GM23338 (cell line): ENCODE measurements around the gene HS6ST3. TPM values are rescaled to one million over a fixed set of nuclear protein-coding genes. Genes with fewer than 3 reads are reported as not detected.

Source experiments
- ATAC-seq: fragments of 200-7000 bp; cut with Tn5 transposase; 3 replicates; pipeline ENCODE4 v1.9.1; 2020
- DNase-seq: peaks from one replicate; pipeline ENCODE4 v3.0.0-alpha.2; 2015; ENCODE audit warnings: low spot score
- H2AFZ ChIP-seq: fragments of 200-600 bp; sonication (generic); 2 replicates; pipeline ENCODE4 v1.8.0; 2016; ENCODE audit warnings: antibody characterized with exemption, mild to moderate bottlenecking, moderate library complexity
- H3F3A ChIP-seq: fragments of 200-600 bp; sonication (generic); replicated peaks from 2 replicates; pipeline ENCODE4 v1.8.0; 2017; ENCODE audit warnings: antibody characterized with exemption, mixed run types, low read depth
- H3K27ac ChIP-seq: fragments of 200-600 bp; sonication (generic); 2 replicates; pipeline ENCODE4 v1.6.1; 2016; ENCODE audit warnings: low read depth
- H3K27me3 ChIP-seq: fragments of 200-600 bp; sonication (generic); 2 replicates; pipeline ENCODE4 v1.8.0; 2016; ENCODE audit warnings: mild to moderate bottlenecking, mixed run types, moderate library complexity; ENCODE audit not compliant: insufficient read depth
- H3K36me3 ChIP-seq: fragments of 200-600 bp; sonication (generic); 2 replicates; pipeline ENCODE4 v1.8.0; 2016; ENCODE audit warnings: mild to moderate bottlenecking; ENCODE audit not compliant: insufficient read depth
- H3K4me1 ChIP-seq: fragments of 200-600 bp; sonication (generic); 2 replicates; pipeline ENCODE4 v1.8.0; 2016; ENCODE audit warnings: mild to moderate bottlenecking, moderate library complexity; ENCODE audit not compliant: insufficient read depth
- H3K4me2 ChIP-seq: fragments of 200-600 bp; sonication (generic); 2 replicates; pipeline ENCODE4 v1.7.1; 2017; ENCODE audit warnings: mixed run types
- H3K4me3 ChIP-seq: fragments of 200-600 bp; sonication (generic); 2 replicates; pipeline ENCODE4 v1.6.1; 2016; ENCODE audit warnings: mixed run types
- H3K79me2 ChIP-seq: fragments of 200-600 bp; sonication (generic); replicated peaks from 2 replicates; pipeline ENCODE4 v1.8.0; 2017; ENCODE audit warnings: mild to moderate bottlenecking; ENCODE audit not compliant: insufficient read depth
- H3K9me2 ChIP-seq: fragments of 200-600 bp; sonication (generic); 2 replicates; pipeline ENCODE4 v1.8.0; 2017; ENCODE audit not compliant: insufficient read depth
- H4K20me1 ChIP-seq: fragments of 200-600 bp; sonication (generic); replicated peaks from 2 replicates; pipeline ENCODE4 v1.8.0; 2017; ENCODE audit warnings: mild to moderate bottlenecking; ENCODE audit not compliant: insufficient read depth
- H3K27ac Mint-ChIP-seq: 2 replicates; pipeline ENCODE4 v1.8.0; 2020; ENCODE audit warnings: inconsistent platforms, mild to moderate bottlenecking, moderate library complexity, mixed read lengths
- H3K27me3 Mint-ChIP-seq: 3 replicates; pipeline ENCODE4 v1.8.0; 2022; ENCODE audit warnings: low read depth, mild to moderate bottlenecking, moderate library complexity, mixed read lengths, inconsistent platforms; ENCODE audit not compliant: insufficient read depth, poor library complexity
- H3K36me3 Mint-ChIP-seq: 3 replicates; pipeline ENCODE4 v1.8.0; 2021; ENCODE audit warnings: low read depth, mild to moderate bottlenecking, inconsistent platforms, moderate library complexity, mixed read lengths
- H3K4me1 Mint-ChIP-seq: 3 replicates; pipeline ENCODE4 v1.8.0; 2020; ENCODE audit warnings: mild to moderate bottlenecking, inconsistent platforms, mixed read lengths
- H3K4me3 Mint-ChIP-seq: 3 replicates; pipeline ENCODE4 v1.8.0; 2021; ENCODE audit warnings: moderate library complexity, mild to moderate bottlenecking, inconsistent platforms, mixed read lengths
- H3K9me3 Mint-ChIP-seq: 3 replicates; pipeline ENCODE4 v1.8.0; 2020; ENCODE audit warnings: moderate library complexity, mild to moderate bottlenecking, inconsistent platforms, mixed read lengths
- CREB1 ChIP-seq: fragments of 250-450 bp; sonication (Bioruptor Pico); IDR thresholded peaks from 2 replicates; pipeline ENCODE4 v1.5.0; 2020; ENCODE audit warnings: low read depth, mild to moderate bottlenecking, moderate library complexity
- CTCF ChIP-seq, 2 experiments: fragments of 200-600 bp in 1 of 2; sonication (generic) in 1 of 2; conservative IDR thresholded peaks; 2 replicates each; pipeline versions ENCODE4 v1.5.1 to v1.6.1; 2016 to 2017; ENCODE audit warnings: antibody characterized with exemption in 2 of 2, low read depth in 2 of 2, mild to moderate bottlenecking in 2 of 2, moderate library complexity in 1 of 2
- ETS1 ChIP-seq: IDR thresholded peaks from 2 replicates; pipeline ENCODE4 v1.6.1; 2016; ENCODE audit warnings: antibody characterized with exemption
- EZH2 ChIP-seq: fragments of 200-600 bp; sonication (generic); IDR thresholded peaks from one replicate; pipeline ENCODE4 v1.8.0; 2017; ENCODE audit warnings: antibody characterized with exemption, mild to moderate bottlenecking, low read depth; ENCODE audit not compliant: unreplicated experiment
- EZH2phosphoT487 ChIP-seq: fragments of 200-600 bp; sonication (generic); IDR thresholded peaks from one replicate; pipeline ENCODE4 v1.8.1; 2018; ENCODE audit warnings: antibody characterized with exemption; ENCODE audit not compliant: unreplicated experiment
- JUNB ChIP-seq: IDR thresholded peaks from one replicate; pipeline ENCODE4 v1.6.1; 2016; ENCODE audit warnings: antibody characterized with exemption; ENCODE audit not compliant: unreplicated experiment
- NANOG ChIP-seq: IDR thresholded peaks from 2 replicates; pipeline ENCODE4 v1.6.1; 2016; ENCODE audit warnings: antibody characterized with exemption, borderline replicate concordance
- POLR2AphosphoS5 ChIP-seq: IDR thresholded peaks from 2 replicates; pipeline ENCODE4 v1.6.1; 2016; ENCODE audit warnings: antibody characterized with exemption, low read depth
- REST ChIP-seq: IDR thresholded peaks from one replicate; pipeline ENCODE4 v1.6.1; 2018; ENCODE audit warnings: antibody characterized with exemption; ENCODE audit not compliant: unreplicated experiment
- STAT1 ChIP-seq: IDR thresholded peaks from one replicate; pipeline ENCODE4 v1.6.1; 2016; ENCODE audit warnings: antibody characterized with exemption; ENCODE audit not compliant: unreplicated experiment
- ZNF114 ChIP-seq: fragments of 250-450 bp; sonication (Bioruptor Pico); IDR thresholded peaks from 2 replicates; pipeline ENCODE4 v1.5.0; 2020; ENCODE audit warnings: mild to moderate bottlenecking, moderate library complexity
- ZNF331 ChIP-seq: fragments of 250-450 bp; sonication (Bioruptor Pico); IDR thresholded peaks from 2 replicates; pipeline ENCODE4 v1.5.0; 2020; ENCODE audit warnings: low read depth, mild to moderate bottlenecking, moderate library complexity
- ZNF462 ChIP-seq: fragments of 250-450 bp; sonication (Bioruptor Pico); IDR thresholded peaks from 2 replicates; pipeline ENCODE4 v1.5.0; 2020; ENCODE audit warnings: mild to moderate bottlenecking, moderate library complexity
- polyA plus RNA-seq: library from polyadenylated mRNA; unstranded; fragments of >200 nt; fragmentation: Nextera tagmentation; extraction: Ambion mirVana; gene quantifications from 2 replicates; pipeline ENCODE4 v1.2.1, GENCODE V29; 2016
- total RNA-seq: library from RNA; depleted of rRNA; stranded (reverse); fragments of >200 nt; shearing (Covaris generic); gene quantifications from 2 replicates; pipeline ENCODE4 v1.2.3, GENCODE V29; 2014

HS6ST3 gene
- total and polyA plus RNA-seq, 2 experiments from 2014 or later = 0.52 to 0.80 TPM

- H3K4me2 ChIP-seq = no peak overlapping the region
- Mint-ChIP-seq H3K36me3 (no peaks in the 10 kb centered on the region), H3K4me3 (no peak overlapping the region), H3K27me3 (peaks cover 4% of the 10 kb centered on the region), H3K4me1 (peaks cover 14% of the 10 kb centered on the region), H3K9me3 (no peaks in the 10 kb centered on the region), H3K27ac (no peak overlapping the region)
- no peaks in the 10 kb centered on the region for H3K9me2 ChIP-seq
- no peaks in the 10 kb centered on the region for H4K20me1 ChIP-seq
- H3K4me1 ChIP-seq = 0 out of 2 replicates have a peak, but pooled peaks cover 10% of the 10 kb centered on the region
- no peak overlapping the region for H2AFZ ChIP-seq
- ATAC-seq (no peak), DNase-seq (no peak)
- TF ChIP-seq ETS1 = no peak
- TF ChIP-seq REST = no peak
- no peak for TF ChIP-seq STAT1
- TF ChIP-seq NANOG = no peak
- no peak for TF ChIP-seq EZH2
- no peak for TF ChIP-seq ZNF331 (CRISPR knock-in tag)
- TF ChIP-seq POLR2AphosphoS5 = no peak
- TF ChIP-seq ZNF114 (CRISPR knock-in tag) = no peak
- TF ChIP-seq ZNF462 (CRISPR knock-in tag) = no peak
- TF ChIP-seq CTCF (conservative IDR thresholded peaks at IDR 0.05; ENCODE audit: low read depth in 2 of 2) = no peak
- TF ChIP-seq JUNB = no peak
- TF ChIP-seq CREB1 (CRISPR knock-in tag) = no peak
- no peak for TF ChIP-seq EZH2phosphoT487
- H3K27ac ChIP-seq = no peak overlapping the region
- no peaks in the 10 kb centered on the region for H3K36me3 ChIP-seq
- no peaks in the 10 kb centered on the region for H3F3A ChIP-seq
- no peaks in the 10 kb centered on the region for H3K79me2 ChIP-seq
- H3K27me3 ChIP-seq = no peaks in the 10 kb centered on the region
- H3K4me3 ChIP-seq = no peak overlapping the region
These were observed 360.0 kb downstream of the HS6ST3 start for GRCh38 chr13:96449920-96450319.
